ENCODE data around the gene FREY1.
A peak's percentile ranks its signal among the peaks of the same experiment; 100 is the strongest.

The FREY1 gene

GRCh38 chr11:45894555-45895247 is 12.4 kb downstream of the FREY1 start:
- no peak for DNase-seq (ENCODE audit: low read depth, low spot score)

DNA sequence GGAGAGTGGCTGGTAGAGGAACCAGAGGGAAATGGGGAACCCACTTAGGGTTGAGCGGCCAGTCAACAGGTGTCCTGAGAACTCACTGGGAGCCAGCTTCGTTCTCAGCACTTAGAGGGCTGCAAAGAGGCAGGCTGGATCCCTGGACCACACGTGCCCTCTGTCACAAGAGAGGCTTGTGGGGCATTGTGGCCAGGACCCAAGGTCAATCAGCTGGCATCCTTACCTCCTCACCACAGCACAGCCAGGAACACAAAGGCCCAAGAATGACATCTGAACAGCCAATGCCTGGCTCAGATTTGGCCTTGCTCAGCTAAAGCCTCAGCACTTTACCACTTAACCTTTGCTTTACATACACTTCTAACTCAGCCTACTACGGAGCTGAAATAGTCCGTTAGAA is 14.2 kb downstream of the FREY1 start:
- DNase-seq (ENCODE audit: low read depth, low spot score), result no peak

DNA sequence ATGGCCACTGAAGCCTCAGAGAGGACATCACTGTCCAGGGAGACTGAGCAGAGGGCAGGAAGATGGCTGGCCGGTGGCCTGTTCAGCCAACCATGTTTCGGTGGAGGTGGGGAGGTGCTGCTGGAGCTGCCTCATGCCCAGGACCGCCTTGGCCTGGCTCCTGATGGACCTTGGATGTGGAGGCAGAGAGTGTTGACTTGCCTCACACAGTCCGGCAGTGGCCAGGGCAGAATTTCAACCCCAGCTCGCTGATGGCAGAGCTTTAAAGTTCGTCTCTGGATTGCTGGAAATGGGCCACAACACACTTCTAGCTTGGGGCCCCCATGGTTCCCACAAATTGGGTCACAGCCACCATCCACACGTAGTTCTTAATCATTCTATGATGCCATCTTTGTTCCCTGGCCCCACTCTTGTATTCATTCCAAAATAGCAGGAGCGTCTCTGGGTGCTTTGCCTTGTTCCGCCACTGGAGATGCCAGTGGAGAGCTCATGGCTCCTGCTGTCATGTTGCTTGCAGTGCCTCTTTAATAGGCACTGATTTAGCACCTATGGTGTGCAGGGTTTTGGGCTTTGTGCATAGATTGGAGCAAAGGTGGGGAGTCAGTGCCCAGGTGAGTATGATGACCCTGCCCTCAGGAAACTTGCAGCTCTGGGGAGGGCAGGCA is 16.1 kb downstream of the FREY1 start:
- DNase-seq (ENCODE audit: low read depth, low spot score), result no peak

GRCh38 chr11:45889966-45890365 is 17.1 kb downstream of the FREY1 start:
- DNase-seq (ENCODE audit: low read depth, low spot score), result no peak

- DNase-seq (ENCODE audit: low read depth, low spot score), result no peak
These were observed 17.5 kb downstream of the FREY1 start for GRCh38 chr11:45889555-45889954.

GRCh38 chr11:45887587-45887986 is 19.5 kb downstream of the FREY1 start:
- no peak for DNase-seq (ENCODE audit: low read depth, low spot score)

GRCh38 chr11:45886816-45887520 is 20.1 kb downstream of the FREY1 start:
- DNase-seq (ENCODE audit: low read depth, low spot score), result no peak

DNA sequence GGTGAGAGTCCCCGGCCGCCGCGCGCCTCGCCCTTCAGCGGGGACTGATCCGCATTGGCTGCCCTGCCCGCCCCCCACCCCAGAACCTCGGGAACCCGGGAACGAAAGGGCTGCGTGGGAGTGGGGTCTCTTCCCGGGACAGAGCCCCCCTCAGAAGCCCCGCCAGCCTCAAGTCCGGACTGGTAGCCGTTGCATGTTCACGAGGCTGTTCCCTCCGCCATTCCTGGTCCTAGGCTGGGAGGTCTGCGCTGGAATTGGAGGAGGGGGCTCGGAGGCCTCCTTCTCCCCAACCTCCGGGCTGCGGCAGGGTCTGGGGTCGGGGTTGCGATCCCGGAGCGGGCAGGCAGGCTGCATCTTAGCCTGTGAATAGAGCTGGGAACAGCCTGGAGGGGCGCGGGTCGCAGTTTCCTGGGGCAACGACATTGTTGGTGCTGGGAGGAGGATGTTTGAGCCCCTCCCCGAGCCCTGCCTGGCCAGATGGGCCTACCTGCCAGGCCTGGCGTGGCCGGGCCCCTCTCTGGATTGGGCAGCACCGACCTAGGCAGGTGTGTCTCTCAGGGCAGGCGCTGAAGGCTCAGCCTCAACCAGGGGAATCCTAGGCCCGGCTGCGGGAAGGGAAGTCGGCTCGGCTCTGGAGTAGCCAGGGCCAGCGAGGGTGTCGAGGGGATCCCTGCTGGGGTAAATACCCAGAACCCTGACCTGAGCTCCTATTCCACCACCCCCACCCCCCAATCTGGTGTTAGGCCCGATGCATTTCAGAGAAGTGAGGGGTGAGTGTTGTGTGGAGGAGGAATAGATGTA is 20.9 kb downstream of the FREY1 start:
- no peak for DNase-seq (ENCODE audit: low read depth, low spot score)

DNA sequence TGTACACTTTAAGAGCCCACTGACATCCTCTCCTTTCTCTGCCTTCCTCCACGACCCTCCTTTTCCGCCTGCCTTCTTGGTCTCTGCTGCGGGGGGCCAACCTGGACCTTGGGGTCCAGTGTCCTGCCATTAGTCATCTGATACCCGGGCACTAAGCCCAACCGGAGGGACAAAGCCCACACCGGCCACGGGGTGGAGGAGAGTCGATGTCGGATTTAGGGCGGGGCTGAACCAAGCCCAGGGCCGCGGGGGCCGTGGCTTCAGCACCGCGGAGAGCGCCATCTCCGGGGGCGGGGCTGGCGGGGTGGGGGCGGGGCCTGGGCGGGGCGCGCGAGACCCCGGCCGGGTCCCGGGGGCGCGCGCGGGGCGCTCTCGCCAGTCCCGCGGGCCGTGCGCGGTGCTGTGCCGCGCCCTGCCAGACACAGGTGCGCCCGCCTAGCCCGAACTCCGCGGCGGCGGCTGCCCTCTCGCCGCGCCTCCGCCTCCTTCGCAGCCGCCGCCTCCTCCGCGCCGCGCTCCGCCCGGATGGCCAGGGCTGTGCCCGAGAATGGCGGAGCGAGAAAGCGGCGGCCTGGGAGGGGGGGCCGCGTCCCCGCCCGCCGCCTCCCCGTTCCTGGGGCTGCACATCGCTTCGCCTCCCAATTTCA is 21.7 kb downstream of the FREY1 start, which contains the start of gene MAPK8IP1:
MAPK8IP1 (plus strand) TSS at position 378 of the 647 bp plus-strand sequence; CDS start at position 548, 170 bp downstream.
- no peak for DNase-seq (ENCODE audit: low read depth, low spot score)

- no peak for DNase-seq (ENCODE audit: low read depth, low spot score)
These were observed 22.4 kb downstream of the FREY1 start for GRCh38 chr11:45884596-45885185.

DNA sequence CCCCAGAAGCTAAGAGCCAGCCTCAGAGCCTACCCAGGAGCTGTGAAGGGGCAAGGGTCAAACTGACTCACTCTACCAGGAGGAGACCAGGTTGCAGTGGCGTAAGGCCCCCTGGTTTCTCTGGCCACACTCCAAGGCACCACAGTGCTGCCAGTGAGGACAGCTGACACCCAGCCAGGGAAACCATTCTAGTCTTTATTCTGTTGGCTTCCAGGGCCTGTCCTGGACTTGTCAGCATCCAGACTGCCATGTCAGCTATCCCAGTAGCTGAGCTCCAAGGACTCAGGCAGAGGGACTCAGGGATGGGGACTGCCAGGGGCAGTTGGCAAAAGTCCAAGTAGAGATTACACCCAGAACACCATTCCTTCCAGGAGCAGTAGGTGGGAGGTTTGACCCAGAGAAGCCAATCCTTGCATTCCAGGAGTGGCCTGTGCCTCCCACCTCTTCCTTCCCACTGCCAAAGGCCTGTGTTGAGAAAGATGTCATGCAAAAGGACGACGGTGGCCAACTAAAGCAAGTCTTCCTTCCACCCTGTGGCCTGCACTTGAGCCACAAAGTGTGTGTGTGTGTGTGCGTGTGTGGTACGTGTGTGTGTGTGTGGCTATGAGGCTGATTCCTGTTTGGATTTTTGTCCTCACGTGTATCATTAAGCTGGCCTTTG is 25.2 kb downstream of the FREY1 start:
- peak; percentile 31 for DNase-seq (ENCODE audit: low read depth, low spot score)

- peak; percentile 66 for DNase-seq (ENCODE audit: low read depth, low spot score)
These were observed 26.1 kb downstream of the FREY1 start for GRCh38 chr11:45880772-45881570.

- DNase-seq (ENCODE audit: low read depth, low spot score), result no peak
These were observed 27.0 kb downstream of the FREY1 start for GRCh38 chr11:45879803-45880686.

- DNase-seq (ENCODE audit: low read depth, low spot score), result no peak
These were observed 29.2 kb downstream of the FREY1 start for GRCh38 chr11:45877845-45878244.

DNA sequence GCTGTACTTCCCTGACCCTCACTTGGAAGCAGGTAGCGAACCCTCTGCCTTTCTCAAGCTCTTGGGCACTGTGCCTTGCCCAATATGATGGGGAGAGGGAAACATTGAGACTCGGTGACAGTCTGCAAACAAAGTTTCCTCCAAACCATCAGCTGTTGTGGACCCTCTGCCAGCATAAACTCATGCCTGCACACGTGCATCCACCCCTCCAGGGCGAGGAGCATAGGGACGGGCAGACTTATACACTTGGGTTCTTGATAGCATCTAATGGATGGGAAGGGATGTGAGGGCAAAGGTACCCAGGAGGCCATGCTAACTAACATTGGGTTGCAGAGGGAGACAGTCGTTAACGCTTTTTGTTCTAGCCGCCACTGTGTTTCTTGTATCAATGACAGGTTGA is 29.9 kb downstream of the FREY1 start:
- no peak for DNase-seq (ENCODE audit: low read depth, low spot score)

GRCh38 chr11:45876401-45876800 is 30.7 kb downstream of the FREY1 start:
- no peak for DNase-seq (ENCODE audit: low read depth, low spot score)

GRCh38 chr11:45872651-45873356 is 34.3 kb downstream of the FREY1 start:
- no peak for DNase-seq (ENCODE audit: low read depth, low spot score)

DNA sequence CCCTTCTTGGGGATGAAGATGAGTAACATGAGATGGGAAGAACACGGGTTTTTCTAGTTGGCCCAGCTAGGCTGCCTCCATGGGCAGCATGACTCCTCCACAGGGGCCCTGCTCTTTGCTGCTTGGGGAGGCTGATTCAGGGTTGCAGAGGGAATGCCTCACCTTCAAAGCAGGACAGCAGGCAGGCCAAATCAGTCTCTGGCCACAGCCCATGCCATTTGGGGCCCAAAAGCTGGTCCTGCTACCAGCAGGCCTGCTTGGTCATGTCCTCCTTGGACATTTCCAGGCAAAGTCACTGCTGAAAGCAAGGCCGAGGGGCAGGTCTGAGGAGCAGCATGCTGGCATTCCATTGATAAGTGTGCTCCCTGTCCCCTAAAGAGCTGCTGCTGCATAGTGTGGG is 35.4 kb downstream of the FREY1 start:
- no peak for DNase-seq (ENCODE audit: low read depth, low spot score)

All from smooth muscle cell of the brain vasculature (primary cell).